IMR-90 (cell line): Measurements from ENCODE around the gene TMCO2. TPM values are rescaled to one million over a fixed set of nuclear protein-coding genes. Genes with fewer than 3 reads are reported as not detected.

Source experiments
- ATAC-seq: fragments of 200-7000 bp; cut with Tn5 transposase; 2 replicates; pipeline ENCODE4 v1.9.1; 2020; ENCODE audit warnings: low read depth, mild to moderate bottlenecking, moderate library complexity
- BruUV-seq: library from RNA; stranded (reverse); fragments of 400-500 nt; replicated peaks from 2 replicates; lab custom pipeline; 2021; lab: Mats Ljungman, UMichigan
- CTCF ChIA-PET: fragments of 300-600 bp; formaldehyde crosslinking; extraction: SDS; loops from one replicate; lab custom pipeline; 2021; ENCODE audit warnings: antibody characterized with exemption; lab: Yijun Ruan, JAX
- POLR2A ChIA-PET: fragments of 300-600 bp; sonication (Branson Sonifier 250); formaldehyde crosslinking; loops from one replicate; lab custom pipeline; 2022; ENCODE audit warnings: antibody characterized with exemption; ENCODE audit not compliant: unreplicated experiment; lab: Charles Lee
- DNase-seq: peaks from one replicate; pipeline ENCODE4 v3.0.0; 2013
- H2AFZ ChIP-seq: replicated peaks from 2 replicates; pipeline ENCODE3; 2013; ENCODE audit warnings: low read length, mild to moderate bottlenecking; ENCODE audit not compliant: poor library complexity
- H2AK5ac ChIP-seq: 2 replicates; pipeline ENCODE4 v1.6.1; 2013; ENCODE audit warnings: low read depth, low read length, inconsistent platforms
- H2AK9ac ChIP-seq: replicated peaks from 2 replicates; pipeline ENCODE3; 2013; ENCODE audit warnings: mild to moderate bottlenecking, low read depth, low read length, moderate library complexity; ENCODE audit not compliant: poor library complexity
- H2BK120ac ChIP-seq: 2 replicates; pipeline ENCODE4 v1.6.1; 2013; ENCODE audit warnings: low read depth, low read length, inconsistent platforms
- H2BK15ac ChIP-seq: 3 replicates; pipeline ENCODE4 v1.6.1; 2013; ENCODE audit warnings: low read depth, low read length, inconsistent platforms
- H2BK20ac ChIP-seq: 2 replicates; pipeline ENCODE4 v1.6.1; 2013; ENCODE audit warnings: low read depth, mild to moderate bottlenecking, inconsistent platforms, low read length, moderate library complexity
- H2BK5ac ChIP-seq: 2 replicates; pipeline ENCODE4 v1.6.1; 2013; ENCODE audit warnings: mild to moderate bottlenecking, low read depth, low read length, inconsistent platforms; ENCODE audit not compliant: poor library complexity, severe bottlenecking
- H3K14ac ChIP-seq: replicated peaks from 2 replicates; pipeline ENCODE4 v1.6.1; 2013; ENCODE audit warnings: low read depth, low read length, inconsistent platforms
- H3K18ac ChIP-seq: 2 replicates; pipeline ENCODE4 v1.6.1; 2013; ENCODE audit warnings: low read depth, low read length, control low read depth
- H3K23ac ChIP-seq: 2 replicates; pipeline ENCODE4 v1.6.1; 2013; ENCODE audit warnings: low read depth, low read length, inconsistent platforms
- H3K27ac ChIP-seq: 2 replicates; pipeline ENCODE4 v1.5.1; 2013; ENCODE audit warnings: mild to moderate bottlenecking, control low read depth, low read length; ENCODE audit not compliant: insufficient read depth
- H3K27me3 ChIP-seq: 2 replicates; pipeline ENCODE4 v1.6.1; 2013; ENCODE audit warnings: low read length; ENCODE audit not compliant: control insufficient read depth, insufficient read depth
- H3K36me3 ChIP-seq: 2 replicates; pipeline ENCODE4 v1.6.1; 2013; ENCODE audit warnings: low read length, mixed read lengths; ENCODE audit not compliant: control insufficient read depth, insufficient read depth
- H3K4ac ChIP-seq: 2 replicates; pipeline ENCODE4 v1.6.1; 2013; ENCODE audit warnings: low read depth, low read length, inconsistent platforms
- H3K4me1 ChIP-seq: 2 replicates; pipeline ENCODE4 v1.6.1; 2013; ENCODE audit warnings: low read length, mixed read lengths; ENCODE audit not compliant: control insufficient read depth, insufficient read depth
- H3K4me2 ChIP-seq: 2 replicates; pipeline ENCODE4 v1.6.1; 2013; ENCODE audit warnings: low read depth, mild to moderate bottlenecking, control low read depth, low read length, moderate library complexity
- H3K4me3 ChIP-seq: 2 replicates; pipeline ENCODE4 v1.5.1; 2013; ENCODE audit warnings: low read depth, mild to moderate bottlenecking, control low read depth, low read length, moderate library complexity; ENCODE audit not compliant: insufficient read depth
- H3K56ac ChIP-seq: 2 replicates; pipeline ENCODE4 v1.6.1; 2013; ENCODE audit warnings: low read length, inconsistent platforms; ENCODE audit not compliant: insufficient read depth; ENCODE audit errors: extremely low read depth
- H3K79me1 ChIP-seq, 2 experiments: 2 replicates each; pipeline ENCODE4 v1.6.1; 2013; ENCODE audit warnings: low read length in 2 of 2, inconsistent platforms in 1 of 2, low read depth in 1 of 2
- H3K9ac ChIP-seq: 2 replicates; pipeline ENCODE4 v1.6.1; 2013; ENCODE audit warnings: low read depth, low read length, control low read depth
- H3K9me1 ChIP-seq: 2 replicates; pipeline ENCODE4 v1.6.1; 2013; ENCODE audit warnings: low read length, inconsistent platforms; ENCODE audit not compliant: insufficient read depth
- H3K9me3 ChIP-seq: 2 replicates; pipeline ENCODE4 v1.6.1; 2013; ENCODE audit warnings: low read length; ENCODE audit not compliant: control insufficient read depth, insufficient read depth
- H4K20me1 ChIP-seq: 2 replicates; pipeline ENCODE4 v1.6.1; 2013; ENCODE audit warnings: low read length, inconsistent platforms; ENCODE audit not compliant: insufficient read depth
- H4K5ac ChIP-seq: 2 replicates; pipeline ENCODE4 v1.6.1; 2013; ENCODE audit warnings: mild to moderate bottlenecking, low read depth, low read length, control low read depth
- H4K8ac ChIP-seq, 2 experiments: 2 replicates each; pipeline ENCODE4 v1.6.1; 2013; ENCODE audit warnings: low read depth in 2 of 2, low read length in 2 of 2, control low read depth in 1 of 2, inconsistent platforms in 1 of 2
- H4K91ac ChIP-seq: 2 replicates; pipeline ENCODE4 v1.6.1; 2013; ENCODE audit warnings: low read depth, low read length, inconsistent platforms; ENCODE audit not compliant: insufficient read depth
- BHLHE40 ChIP-seq: fragments of 150-350 bp; IDR thresholded peaks from 2 replicates; pipeline ENCODE4 v1.6.1; 2016; ENCODE audit warnings: mild to moderate bottlenecking, low read depth, low read length
- CEBPB ChIP-seq: IDR thresholded peaks from 2 replicates; pipeline ENCODE4 v1.6.1; 2012; ENCODE audit warnings: low read depth, low read length, improper control_type of control experiment
- CHD1 ChIP-seq: IDR thresholded peaks from 2 replicates; pipeline ENCODE4 v1.6.1; 2012; ENCODE audit warnings: low read depth, low read length, improper control_type of control experiment
- CTCF ChIP-seq: conservative IDR thresholded peaks from 2 replicates; pipeline ENCODE4 v1.5.1; 2012; ENCODE audit warnings: mild to moderate bottlenecking, low read depth, low read length, improper control_type of control experiment
- FOS ChIP-seq: fragments of 150-350 bp; IDR thresholded peaks from 2 replicates; pipeline ENCODE4 v1.6.1; 2016; ENCODE audit warnings: low read depth, low read length
- MAFK ChIP-seq: IDR thresholded peaks from 2 replicates; pipeline ENCODE4 v1.6.1; 2012; ENCODE audit warnings: low read depth, low read length, improper control_type of control experiment
- MAZ ChIP-seq: IDR thresholded peaks from 2 replicates; pipeline ENCODE4 v1.6.1; 2012; ENCODE audit warnings: low read depth, mild to moderate bottlenecking, low read length, improper control_type of control experiment, moderate library complexity, borderline replicate concordance
- MXI1 ChIP-seq: IDR thresholded peaks from 2 replicates; pipeline ENCODE4 v1.6.1; 2012; ENCODE audit warnings: low read depth, mild to moderate bottlenecking, low read length, moderate library complexity, borderline replicate concordance
- NFE2L2 ChIP-seq: fragments of 150-350 bp; IDR thresholded peaks from 2 replicates; pipeline ENCODE4 v1.6.1; 2016; ENCODE audit warnings: low read depth, mild to moderate bottlenecking, low read length
- RAD21 ChIP-seq: IDR thresholded peaks from 2 replicates; pipeline ENCODE4 v1.6.1; 2012; ENCODE audit warnings: low read length, improper control_type of control experiment
- RCOR1 ChIP-seq: IDR thresholded peaks from 2 replicates; pipeline ENCODE4 v1.6.1; 2012; ENCODE audit warnings: mild to moderate bottlenecking, low read length, improper control_type of control experiment; ENCODE audit not compliant: insufficient replicate concordance
- RFX5 ChIP-seq: IDR thresholded peaks from 2 replicates; pipeline ENCODE4 v1.8.0; 2012; ENCODE audit warnings: low read depth, mild to moderate bottlenecking, low read length, moderate library complexity
- WGBS, 2 experiments: methylation state at CpG; one replicate each; pipeline versions ENCODE4 v1.1.5 to v1.1.7; 2013; ENCODE audit warnings: missing lambda C conversion rate in 2 of 2; ENCODE audit not compliant: insufficient read length in 1 of 2; ENCODE audit errors: extremely low coverage in 2 of 2; 5-methylcytosine and 5-hydroxymethylcytosine counted together
- dilution Hi-C: fragments of 300-500 bp; cut with HindIII; formaldehyde crosslinking; loops from one replicate; pipeline ENCODE4 v1.14.3; 2018; ENCODE audit warnings: low sequenced_read_pairs; ENCODE audit not compliant: unreplicated experiment
- in situ Hi-C: fragments of 300-500 bp; cut with MboI; formaldehyde crosslinking; loops from 3 replicates; pipeline ENCODE4 v1.14.3; 2019; ENCODE audit warnings: low sequenced_read_pairs, inconsistent platforms, mixed read lengths
- intact Hi-C: fragments of 100-400 bp; cut with micrococcal nuclease; formaldehyde crosslinking; loops from 2 replicates; pipeline ENCODE4 v1.10.0; 2022
- polyA plus RNA-seq, 3 experiments: library from polyadenylated mRNA; depleted of rRNA; stranded (reverse); fragments of >200 nt; gene quantifications; 2 replicates each; pipeline ENCODE4 v1.2.3, GENCODE V29; 2012; ENCODE audit warnings: low replicate concordance in 1 of 3
- total RNA-seq: library from RNA; depleted of rRNA; stranded (reverse); fragments of >200 nt; gene quantifications from 2 replicates; pipeline ENCODE4 v1.2.3, GENCODE V29; 2012

TMCO2 gene
- total and polyA plus RNA-seq, 2 of the 4 experiments (the other 2 are of a cell fraction) = not detected

GRCh38 chr1:40239626-40240025 is 8.1 kb upstream of the TMCO2 start:
- Histone ChIP-seq H3K27ac (no peak overlapping the region), H3K79me1 (peaks cover 17 to 43% of the 10 kb centered on the region in 2 experiments), H2BK15ac (no peak overlapping the region), H2BK20ac (no peak overlapping the region), H2AK9ac (no peak overlapping the region), H3K14ac (no peak overlapping the region), H3K4ac (no peak overlapping the region), H2AK5ac (no peak overlapping the region), H3K4me3 (no peak overlapping the region), H4K20me1 (no peaks in the 10 kb centered on the region), H3K36me3 (peaks cover 17% of the 10 kb centered on the region), H3K23ac (no peak overlapping the region), H2AFZ (no peak overlapping the region), H3K27me3 (no peaks in the 10 kb centered on the region), H2BK5ac (no peak overlapping the region), H4K5ac (no peak overlapping the region), H3K4me2 (no peak overlapping the region), H3K9me3 (no peaks in the 10 kb centered on the region), H3K18ac (no peak overlapping the region), H3K9me1 (no peaks in the 10 kb centered on the region; the same call in 1 of the 2 replicates), H3K4me1 (peaks cover 3% of the 10 kb centered on the region; the same call in 1 of the 2 replicates), H3K9ac (no peak overlapping the region), H4K8ac (no peak overlapping the region), H3K56ac (no peak overlapping the region), H2BK120ac (no peak overlapping the region), H4K91ac (no peak overlapping the region)
- ChIA-PET CTCF (interaction anchor here (0.5 to 1.3 kb wide), 2 partner anchors 75 to 1563 kb away, joined by 3 to 4 read pairs; no protein-coding TSS in a partner anchor), POLR2A (no interaction called here)
- TF ChIP-seq MAFK (no peak), FOS (no peak), RAD21 (no peak), BHLHE40 (no peak), CTCF (no peak), NFE2L2 (no peak), RCOR1 (no peak), RFX5 (no peak), CEBPB (no peak), MAZ (no peak), MXI1 (no peak), CHD1 (no peak)
- dilution Hi-C loops (no loop called here), intact Hi-C loops (loop anchor here (2.0 kb wide), 1 partner anchor 17 kb away; no protein-coding TSS in a partner anchor), in situ Hi-C loops (no loop called here)
- no peak for ATAC-seq
- BruUV-seq = no TSS peak
- no CpG with 5 or more reads among the region's 1 CpG for WGBS, 2 experiments
- DNase-seq = no peak
